Measurements from ENCODE around the gene ARHGAP24. TPM values are rescaled to one million over a fixed set of nuclear protein-coding genes. Genes with fewer than 3 reads are reported as not detected.

Gene ARHGAP24
- total and polyA plus RNA-seq, 10 of the 15 experiments (the other 5 are each of a cell fraction or from before 2014, with no cell fraction given): 0.10 to 4.2 (median 0.52) TPM

DNA sequence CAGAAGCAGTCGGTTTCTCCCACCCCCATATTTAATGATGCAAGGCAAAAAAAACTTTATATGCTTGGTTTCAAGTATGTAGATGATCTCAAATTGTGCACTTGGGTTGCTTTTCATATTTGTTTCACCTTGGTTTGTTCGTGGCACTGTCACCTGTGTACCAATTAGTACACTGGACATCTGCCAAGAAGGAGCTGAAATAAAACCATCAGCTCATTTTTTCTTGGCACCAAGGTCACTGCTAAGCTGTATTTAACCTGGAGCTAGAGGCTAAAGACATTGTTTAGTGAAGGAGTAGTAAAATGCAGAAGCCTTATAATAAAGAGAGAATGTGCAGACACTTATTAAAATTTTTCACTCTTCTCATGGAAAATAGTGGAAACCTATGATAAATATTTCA, 430.8 kb downstream of the ARHGAP24 start:
- intact Hi-C loops (cut with micrococcal nuclease; ENCODE audit: unreplicated experiment): no loop called here
- BruUV-seq (replicated peaks): no TSS peak
- TF ChIP-seq YY1 (IDR thresholded peaks at IDR 0.05; ENCODE audit: low read depth, low read length) (no peak), NRF1 (conservative IDR thresholded peaks at IDR 0.05; ENCODE audit: low read depth, low read length) (no peak), CREM (IDR thresholded peaks at IDR 0.05; ENCODE audit: low read depth) (no peak), ZZZ3 (IDR thresholded peaks at IDR 0.05; ENCODE audit: control insufficient read depth, insufficient read length, low read depth) (no peak), PML (IDR thresholded peaks at IDR 0.05; ENCODE audit: low read length) (no peak), TCF3 (IDR thresholded peaks at IDR 0.05; ENCODE audit: borderline replicate concordance, insufficient read depth, low read depth, low read length) (no peak), RCOR1 (conservative IDR thresholded peaks at IDR 0.05; ENCODE audit: low read depth, low read length) (no peak), BACH1 (IDR thresholded peaks at IDR 0.05; ENCODE audit: borderline replicate concordance) (no peak), DPF2 (IDR thresholded peaks at IDR 0.05) (no peak), GATAD2B (conservative IDR thresholded peaks at IDR 0.05; ENCODE audit: low read depth) (no peak), WRNIP1 (IDR thresholded peaks at IDR 0.05; ENCODE audit: borderline replicate concordance, low read depth, low read length) (no peak)
- TF ChIP-seq, protein P1, sequence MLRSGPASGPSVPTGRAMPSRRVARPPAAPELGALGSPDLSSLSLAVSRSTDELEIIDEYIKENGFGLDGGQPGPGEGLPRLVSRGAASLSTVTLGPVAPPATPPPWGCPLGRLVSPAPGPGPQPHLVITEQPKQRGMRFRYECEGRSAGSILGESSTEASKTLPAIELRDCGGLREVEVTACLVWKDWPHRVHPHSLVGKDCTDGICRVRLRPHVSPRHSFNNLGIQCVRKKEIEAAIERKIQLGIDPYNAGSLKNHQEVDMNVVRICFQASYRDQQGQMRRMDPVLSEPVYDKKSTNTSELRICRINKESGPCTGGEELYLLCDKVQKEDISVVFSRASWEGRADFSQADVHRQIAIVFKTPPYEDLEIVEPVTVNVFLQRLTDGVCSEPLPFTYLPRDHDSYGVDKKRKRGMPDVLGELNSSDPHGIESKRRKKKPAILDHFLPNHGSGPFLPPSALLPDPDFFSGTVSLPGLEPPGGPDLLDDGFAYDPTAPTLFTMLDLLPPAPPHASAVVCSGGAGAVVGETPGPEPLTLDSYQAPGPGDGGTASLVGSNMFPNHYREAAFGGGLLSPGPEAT (IDR thresholded peaks at IDR 0.05; ENCODE audit: low read depth): no peak
- TF ChIP-seq, protein P2, sequence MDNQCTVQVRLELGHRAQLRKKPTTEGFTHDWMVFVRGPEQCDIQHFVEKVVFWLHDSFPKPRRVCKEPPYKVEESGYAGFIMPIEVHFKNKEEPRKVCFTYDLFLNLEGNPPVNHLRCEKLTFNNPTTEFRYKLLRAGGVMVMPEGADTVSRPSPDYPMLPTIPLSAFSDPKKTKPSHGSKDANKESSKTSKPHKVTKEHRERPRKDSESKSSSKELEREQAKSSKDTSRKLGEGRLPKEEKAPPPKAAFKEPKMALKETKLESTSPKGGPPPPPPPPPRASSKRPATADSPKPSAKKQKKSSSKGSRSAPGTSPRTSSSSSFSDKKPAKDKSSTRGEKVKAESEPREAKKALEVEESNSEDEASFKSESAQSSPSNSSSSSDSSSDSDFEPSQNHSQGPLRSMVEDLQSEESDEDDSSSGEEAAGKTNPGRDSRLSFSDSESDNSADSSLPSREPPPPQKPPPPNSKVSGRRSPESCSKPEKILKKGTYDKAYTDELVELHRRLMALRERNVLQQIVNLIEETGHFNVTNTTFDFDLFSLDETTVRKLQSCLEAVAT (IDR thresholded peaks at IDR 0.05): no peak
- TF ChIP-seq, protein P3, sequence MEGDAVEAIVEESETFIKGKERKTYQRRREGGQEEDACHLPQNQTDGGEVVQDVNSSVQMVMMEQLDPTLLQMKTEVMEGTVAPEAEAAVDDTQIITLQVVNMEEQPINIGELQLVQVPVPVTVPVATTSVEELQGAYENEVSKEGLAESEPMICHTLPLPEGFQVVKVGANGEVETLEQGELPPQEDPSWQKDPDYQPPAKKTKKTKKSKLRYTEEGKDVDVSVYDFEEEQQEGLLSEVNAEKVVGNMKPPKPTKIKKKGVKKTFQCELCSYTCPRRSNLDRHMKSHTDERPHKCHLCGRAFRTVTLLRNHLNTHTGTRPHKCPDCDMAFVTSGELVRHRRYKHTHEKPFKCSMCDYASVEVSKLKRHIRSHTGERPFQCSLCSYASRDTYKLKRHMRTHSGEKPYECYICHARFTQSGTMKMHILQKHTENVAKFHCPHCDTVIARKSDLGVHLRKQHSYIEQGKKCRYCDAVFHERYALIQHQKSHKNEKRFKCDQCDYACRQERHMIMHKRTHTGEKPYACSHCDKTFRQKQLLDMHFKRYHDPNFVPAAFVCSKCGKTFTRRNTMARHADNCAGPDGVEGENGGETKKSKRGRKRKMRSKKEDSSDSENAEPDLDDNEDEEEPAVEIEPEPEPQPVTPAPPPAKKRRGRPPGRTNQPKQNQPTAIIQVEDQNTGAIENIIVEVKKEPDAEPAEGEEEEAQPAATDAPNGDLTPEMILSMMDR (IDR thresholded peaks at IDR 0.05 in 2 of 3, conservative IDR thresholded peaks at IDR 0.05 in 1 of 3; ENCODE audit: control insufficient read depth in 2 of 3, extremely low read depth in 1 of 3, insufficient read depth in 1 of 3, low read depth in 3 of 3, low read length in 3 of 3): no peak
- TF ChIP-seq, protein P4, sequence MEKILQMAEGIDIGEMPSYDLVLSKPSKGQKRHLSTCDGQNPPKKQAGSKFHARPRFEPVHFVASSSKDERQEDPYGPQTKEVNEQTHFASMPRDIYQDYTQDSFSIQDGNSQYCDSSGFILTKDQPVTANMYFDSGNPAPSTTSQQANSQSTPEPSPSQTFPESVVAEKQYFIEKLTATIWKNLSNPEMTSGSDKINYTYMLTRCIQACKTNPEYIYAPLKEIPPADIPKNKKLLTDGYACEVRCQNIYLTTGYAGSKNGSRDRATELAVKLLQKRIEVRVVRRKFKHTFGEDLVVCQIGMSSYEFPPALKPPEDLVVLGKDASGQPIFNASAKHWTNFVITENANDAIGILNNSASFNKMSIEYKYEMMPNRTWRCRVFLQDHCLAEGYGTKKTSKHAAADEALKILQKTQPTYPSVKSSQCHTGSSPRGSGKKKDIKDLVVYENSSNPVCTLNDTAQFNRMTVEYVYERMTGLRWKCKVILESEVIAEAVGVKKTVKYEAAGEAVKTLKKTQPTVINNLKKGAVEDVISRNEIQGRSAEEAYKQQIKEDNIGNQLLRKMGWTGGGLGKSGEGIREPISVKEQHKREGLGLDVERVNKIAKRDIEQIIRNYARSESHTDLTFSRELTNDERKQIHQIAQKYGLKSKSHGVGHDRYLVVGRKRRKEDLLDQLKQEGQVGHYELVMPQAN (conservative IDR thresholded peaks at IDR 0.05): no peak

More for the DNA sequence above, 430.8 kb downstream of the ARHGAP24 start:
- no peak overlapping the region for H3K4me3 ChIP-seq
- 11% methylated on average over 2 of the region's 2 CpGs for WGBS (ENCODE audit: insufficient coverage, insufficient replicate concordance, low lambda C conversion rate, missing lambda C conversion rate)
- H4K20me1 ChIP-seq (ENCODE audit: control insufficient read depth, insufficient read depth): no peaks in the 10 kb centered on the region
- no peaks in the 10 kb centered on the region for H3K36me3 ChIP-seq (ENCODE audit: control insufficient read depth in 2 of 2, insufficient read depth in 2 of 2, low read length in 1 of 2)
- H3K4me1 ChIP-seq (ENCODE audit: control insufficient read depth, insufficient read depth, low read length): no peaks in the 10 kb centered on the region
- DNase-seq (ENCODE audit: low read depth, low spot score): no peak
- no peak for ATAC-seq
- H3K27ac ChIP-seq (ENCODE audit: control insufficient read depth, insufficient read depth): no peak overlapping the region
- CTCF ChIA-PET: interaction anchor here (1.1 to 1.3 kb wide), 2 partner anchors 8 to 63 kb away, joined by 3 read pairs; no protein-coding TSS in a partner anchor
- in situ Hi-C loops (cut with MboI): no loop called here
- no peaks in the 10 kb centered on the region for H3K9me3 ChIP-seq (replicated peaks; ENCODE audit: control insufficient read depth, insufficient read depth, low read length)
- H3K27me3 ChIP-seq (replicated peaks in 1 of 2; ENCODE audit: control insufficient read depth in 2 of 2, insufficient read depth in 2 of 2, low read length in 1 of 2): no peaks in the 10 kb centered on the region; a peak in 1 of 4 replicates
- H3K79me2 ChIP-seq (ENCODE audit: control insufficient read depth, insufficient read depth, low read length): no peaks in the 10 kb centered on the region
- SMC1A ChIA-PET (ENCODE audit: uncharacterized antibody, unreplicated experiment): interaction anchor here (1.2 kb wide), 1 partner anchor 49 kb away, joined by 3 read pairs; no protein-coding TSS in a partner anchor
- no peak for FAIRE-seq
- no peak overlapping the region for H3K9ac ChIP-seq (ENCODE audit: control insufficient read depth, insufficient read depth, low read length)
- no peak overlapping the region for H2AFZ ChIP-seq (ENCODE audit: control insufficient read depth, low read depth, low read length)
- RAD21 ChIA-PET (ENCODE audit: unreplicated experiment): no interaction called here
- H3K4me2 ChIP-seq (ENCODE audit: control insufficient read depth, insufficient read depth): no peak overlapping the region
- POLR2A ChIA-PET: no interaction called here
